ENCODE results near the gene EREG. TPM values are rescaled to one million over a fixed set of nuclear protein-coding genes. Genes with fewer than 3 reads are reported as not detected.

Gene EREG
- total RNA-seq, 2 donors from 2014 or later, result 0.11 TPM; not detected in 1

DNA sequence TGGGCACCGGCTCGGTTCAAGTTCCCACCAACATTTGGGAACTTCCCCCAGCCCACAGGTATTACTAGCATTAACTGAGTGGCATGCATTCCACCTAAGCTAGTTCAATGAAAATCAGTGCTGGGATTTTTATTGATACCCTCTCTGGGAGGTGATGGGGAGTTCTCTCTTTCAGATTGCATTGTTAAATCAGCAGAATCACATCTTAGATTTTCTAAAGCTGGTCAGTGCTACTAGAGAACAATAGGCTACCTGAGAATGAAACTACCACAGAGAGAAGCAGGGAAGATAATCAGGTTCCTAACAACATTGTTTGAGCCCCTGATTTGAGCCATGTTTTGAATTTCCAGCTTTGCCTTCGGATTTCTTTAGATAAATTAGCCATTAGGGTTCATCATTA is 40.7 kb upstream of the EREG start:
- 72 to 88% methylated on average over 1 to 3 of the region's 3 CpGs for WGBS, 2 experiments (ENCODE audit: insufficient coverage in 1 of 2, insufficient read length in 1 of 2)
- no peak overlapping the region for H3K9ac ChIP-seq (ENCODE audit: extremely low read depth, low read length, poor library complexity, severe bottlenecking)
- no peak overlapping the region for H3K27ac Mint-ChIP-seq
- H3K9me3 ChIP-seq (ENCODE audit: control insufficient read depth, low read length), result no peaks in the 10 kb centered on the region
- no peaks in the 10 kb centered on the region for H3K36me3 Mint-ChIP-seq (ENCODE audit: low read depth)
- H3K9me3 Mint-ChIP-seq, result no peaks in the 10 kb centered on the region
- peaks cover 14% of the 10 kb centered on the region for H3K4me1 Mint-ChIP-seq
- no peak for DNase-seq
- no peak overlapping the region for H3K27ac ChIP-seq (ENCODE audit: low read depth, low read length)
- H3K4me3 ChIP-seq (ENCODE audit: low read length), result no peak overlapping the region
- TF ChIP-seq, protein P1, sequence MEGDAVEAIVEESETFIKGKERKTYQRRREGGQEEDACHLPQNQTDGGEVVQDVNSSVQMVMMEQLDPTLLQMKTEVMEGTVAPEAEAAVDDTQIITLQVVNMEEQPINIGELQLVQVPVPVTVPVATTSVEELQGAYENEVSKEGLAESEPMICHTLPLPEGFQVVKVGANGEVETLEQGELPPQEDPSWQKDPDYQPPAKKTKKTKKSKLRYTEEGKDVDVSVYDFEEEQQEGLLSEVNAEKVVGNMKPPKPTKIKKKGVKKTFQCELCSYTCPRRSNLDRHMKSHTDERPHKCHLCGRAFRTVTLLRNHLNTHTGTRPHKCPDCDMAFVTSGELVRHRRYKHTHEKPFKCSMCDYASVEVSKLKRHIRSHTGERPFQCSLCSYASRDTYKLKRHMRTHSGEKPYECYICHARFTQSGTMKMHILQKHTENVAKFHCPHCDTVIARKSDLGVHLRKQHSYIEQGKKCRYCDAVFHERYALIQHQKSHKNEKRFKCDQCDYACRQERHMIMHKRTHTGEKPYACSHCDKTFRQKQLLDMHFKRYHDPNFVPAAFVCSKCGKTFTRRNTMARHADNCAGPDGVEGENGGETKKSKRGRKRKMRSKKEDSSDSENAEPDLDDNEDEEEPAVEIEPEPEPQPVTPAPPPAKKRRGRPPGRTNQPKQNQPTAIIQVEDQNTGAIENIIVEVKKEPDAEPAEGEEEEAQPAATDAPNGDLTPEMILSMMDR (conservative IDR thresholded peaks at IDR 0.05), result no peak
- no peak overlapping the region for H3K4me3 Mint-ChIP-seq
- H3K27me3 Mint-ChIP-seq (ENCODE audit: insufficient read depth), result no peaks in the 10 kb centered on the region
- peaks cover 9% of the 10 kb centered on the region for H3K27me3 ChIP-seq (ENCODE audit: control insufficient read depth, insufficient read depth, low read length, poor library complexity, severe bottlenecking)
- no peaks in the 10 kb centered on the region for H3K4me1 ChIP-seq (ENCODE audit: control insufficient read depth, insufficient read depth, low read length)
- no peaks in the 10 kb centered on the region for H3K36me3 ChIP-seq (ENCODE audit: control insufficient read depth, insufficient read depth, low read length)

DNA sequence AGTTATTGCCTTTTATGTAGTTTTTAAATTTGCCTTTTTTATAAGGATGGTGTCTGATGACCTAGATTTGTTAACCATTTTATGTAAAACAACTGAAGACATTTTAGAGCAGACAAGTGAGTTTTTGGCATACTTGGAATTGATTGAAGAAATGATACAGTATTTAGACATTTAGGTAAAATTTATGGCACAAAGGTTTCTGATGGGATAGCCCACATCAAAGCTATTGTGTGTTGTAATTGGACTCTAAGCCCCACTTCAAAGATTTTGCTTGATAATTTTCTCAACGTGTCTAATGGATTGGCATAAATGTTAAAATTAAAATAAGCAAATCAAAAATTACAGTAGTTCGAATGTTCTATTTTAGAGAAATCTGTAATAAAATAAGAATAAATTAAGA is 39.1 kb upstream of the EREG start:
- H3K4me1 ChIP-seq (ENCODE audit: control insufficient read depth, insufficient read depth, low read length), result no peaks in the 10 kb centered on the region
- H3K27me3 Mint-ChIP-seq (ENCODE audit: insufficient read depth), result no peaks in the 10 kb centered on the region
- H3K36me3 ChIP-seq (ENCODE audit: control insufficient read depth, insufficient read depth, low read length), result no peaks in the 10 kb centered on the region
- peaks cover 10% of the 10 kb centered on the region for H3K4me1 Mint-ChIP-seq
- DNase-seq, result no peak
- H3K4me3 Mint-ChIP-seq, result no peak overlapping the region
- TF ChIP-seq, protein P1 (conservative IDR thresholded peaks at IDR 0.05), result no peak
- no peaks in the 10 kb centered on the region for H3K9me3 Mint-ChIP-seq
- no peaks in the 10 kb centered on the region for H3K9me3 ChIP-seq (ENCODE audit: control insufficient read depth, low read length)
- H3K27me3 ChIP-seq (ENCODE audit: control insufficient read depth, insufficient read depth, low read length, poor library complexity, severe bottlenecking), result peaks cover 9% of the 10 kb centered on the region
- 100% methylated on average over 2 of the region's 2 CpGs; no CpG with 5 or more reads in 1 of the 2 experiments for WGBS, 2 experiments (ENCODE audit: insufficient coverage in 1 of 2, insufficient read length in 1 of 2)
- no peak overlapping the region for H3K9ac ChIP-seq (ENCODE audit: extremely low read depth, low read length, poor library complexity, severe bottlenecking)
- no peak overlapping the region for H3K4me3 ChIP-seq (ENCODE audit: low read length)
- H3K27ac ChIP-seq (ENCODE audit: low read depth, low read length), result no peak overlapping the region
- H3K36me3 Mint-ChIP-seq (ENCODE audit: low read depth), result no peaks in the 10 kb centered on the region
- no peak overlapping the region for H3K27ac Mint-ChIP-seq

DNA sequence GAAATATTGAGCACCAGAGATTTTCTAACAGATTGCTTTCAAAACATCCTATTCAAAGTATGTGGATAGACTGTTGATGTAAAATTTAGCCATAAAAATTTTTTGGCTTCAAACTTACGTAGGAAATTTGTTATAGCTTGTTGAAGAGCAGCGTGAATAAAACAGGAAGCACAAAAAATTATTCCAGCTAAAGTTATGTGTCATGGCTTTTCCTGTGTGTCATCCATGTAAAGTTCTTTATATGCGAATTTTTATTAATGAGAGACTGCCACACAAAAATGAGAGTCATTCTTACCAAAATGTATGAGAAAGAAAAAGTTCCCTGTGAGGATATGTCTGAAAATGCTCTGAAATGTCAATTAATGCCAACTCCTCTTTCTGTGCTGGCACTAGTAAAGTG is 37.2 kb upstream of the EREG start:
- no peaks in the 10 kb centered on the region for H3K36me3 ChIP-seq (ENCODE audit: control insufficient read depth, insufficient read depth, low read length)

More for the DNA sequence above, 37.2 kb upstream of the EREG start:
- H3K4me3 Mint-ChIP-seq, result no peak overlapping the region
- TF ChIP-seq, protein P1 (conservative IDR thresholded peaks at IDR 0.05), result no peak
- DNase-seq, result no peak
- Histone ChIP-seq H3K9me3 (ENCODE audit: control insufficient read depth, low read length) (no peaks in the 10 kb centered on the region), H3K4me1 (ENCODE audit: control insufficient read depth, insufficient read depth, low read length) (no peaks in the 10 kb centered on the region), H3K4me3 (ENCODE audit: low read length) (no peak overlapping the region), H3K27me3 (ENCODE audit: control insufficient read depth, insufficient read depth, low read length, poor library complexity, severe bottlenecking) (peaks cover 9% of the 10 kb centered on the region), H3K27ac (ENCODE audit: low read depth, low read length) (no peak overlapping the region), H3K9ac (ENCODE audit: extremely low read depth, low read length, poor library complexity, severe bottlenecking) (no peak overlapping the region)
- 94 to 100% methylated on average over 1 to 3 of the region's 3 CpGs for WGBS, 2 experiments (ENCODE audit: insufficient coverage in 1 of 2, insufficient read length in 1 of 2)
- H3K27me3 Mint-ChIP-seq (ENCODE audit: insufficient read depth), result no peaks in the 10 kb centered on the region
- H3K9me3 Mint-ChIP-seq, result no peaks in the 10 kb centered on the region
- no peak overlapping the region for H3K27ac Mint-ChIP-seq
- H3K36me3 Mint-ChIP-seq (ENCODE audit: low read depth), result no peaks in the 10 kb centered on the region
- H3K4me1 Mint-ChIP-seq, result peaks cover 7% of the 10 kb centered on the region

Measured in endodermal cell (in vitro differentiated cells).